DND-41 (cell line): ENCODE results near the gene NUTM2G.
"Not testable (repeated sequence)": the region's sequence is repeated elsewhere in the genome, so short reads cannot be mapped to it uniquely, and the experiment has no call there.

Source experiments
- ATAC-seq: fragments of 200-7000 bp; cut with Tn5 transposase; 3 replicates; pipeline ENCODE4 v1.9.1; 2021; ENCODE audit warnings: low read depth; ENCODE audit not compliant: insufficient read depth
- DNase-seq: peaks from one replicate; pipeline ENCODE4 v3.0.0-alpha.2; 2020
- H2AFZ ChIP-seq: 2 replicates; pipeline ENCODE4 v1.6.0; 2012; ENCODE audit warnings: low read depth, low read length
- H3K27ac ChIP-seq: 2 replicates; pipeline ENCODE4 v1.5.1; 2012; ENCODE audit warnings: low read length, inconsistent platforms
- H3K27me3 ChIP-seq: fragments of 200-600 bp; sonication (generic); 2 replicates; pipeline ENCODE4 v1.6.0; 2012; ENCODE audit warnings: low read length, mild to moderate bottlenecking, inconsistent platforms; ENCODE audit not compliant: insufficient read depth, poor library complexity
- H3K36me3 ChIP-seq: 2 replicates; pipeline ENCODE4 v1.5.1; 2012; ENCODE audit warnings: low read length, inconsistent platforms; ENCODE audit not compliant: insufficient read depth
- H3K4me1 ChIP-seq: 2 replicates; pipeline ENCODE4 v1.5.1; 2012; ENCODE audit warnings: mild to moderate bottlenecking, low read length; ENCODE audit not compliant: insufficient read depth
- H3K4me2 ChIP-seq: 2 replicates; pipeline ENCODE4 v1.6.0; 2012; ENCODE audit warnings: mild to moderate bottlenecking, moderate library complexity, low read length, inconsistent platforms; ENCODE audit not compliant: insufficient read depth
- H3K4me3 ChIP-seq, 2 experiments: fragments of 200-600 bp in 1 of 2; shearing (Covaris generic) in 1 of 2; 2 replicates each; pipeline ENCODE4 v1.5.1; 2012 to 2016; ENCODE audit warnings: inconsistent platforms in 2 of 2, low read length in 2 of 2, mild to moderate bottlenecking in 2 of 2, low read depth in 1 of 2, moderate library complexity in 1 of 2
- H3K79me2 ChIP-seq: 2 replicates; pipeline ENCODE4 v1.6.0; 2012; ENCODE audit warnings: low read length, inconsistent platforms; ENCODE audit not compliant: insufficient read depth
- H3K9ac ChIP-seq: 2 replicates; pipeline ENCODE4 v1.6.0; 2012; ENCODE audit warnings: low read depth, mild to moderate bottlenecking, inconsistent platforms, low read length, moderate library complexity
- H3K9me3 ChIP-seq: 2 replicates; pipeline ENCODE4 v1.5.1; 2012; ENCODE audit warnings: low read length, moderate library complexity, mild to moderate bottlenecking, inconsistent platforms; ENCODE audit not compliant: insufficient read depth, severe bottlenecking
- H4K20me1 ChIP-seq: 2 replicates; pipeline ENCODE4 v1.6.0; 2012; ENCODE audit warnings: low read length; ENCODE audit not compliant: insufficient read depth
- CTCF ChIP-seq: IDR thresholded peaks from 2 replicates; pipeline ENCODE4 v1.5.1; 2012; ENCODE audit warnings: borderline replicate concordance, low read length, moderate library complexity, mild to moderate bottlenecking; ENCODE audit not compliant: poor library complexity, severe bottlenecking; ENCODE audit errors: extremely low read depth
- EZH2 ChIP-seq: IDR thresholded peaks from 3 replicates; pipeline ENCODE4 v1.6.1; 2012; ENCODE audit warnings: borderline replicate concordance, low read depth, mild to moderate bottlenecking, moderate library complexity, low read length, inconsistent platforms; ENCODE audit not compliant: severe bottlenecking

The NUTM2G gene

GRCh38 chr9:96928543-96928942 lies at the start of gene NUTM2G:
Gene NUTM2G, plus strand, starts transcription at chr9:96928843. Its CDS starts 182 bp downstream, at chr9:96929025.
- H3K4me1 ChIP-seq, H3K27me3 ChIP-seq, ATAC-seq, H3K36me3 ChIP-seq, DNase-seq, H2AFZ ChIP-seq, H3K79me2 ChIP-seq, H3K9me3 ChIP-seq, H3K4me3 ChIP-seq, H3K4me2 ChIP-seq, H4K20me1 ChIP-seq, H3K9ac ChIP-seq, H3K27ac ChIP-seq: not testable (repeated sequence)

DNA sequence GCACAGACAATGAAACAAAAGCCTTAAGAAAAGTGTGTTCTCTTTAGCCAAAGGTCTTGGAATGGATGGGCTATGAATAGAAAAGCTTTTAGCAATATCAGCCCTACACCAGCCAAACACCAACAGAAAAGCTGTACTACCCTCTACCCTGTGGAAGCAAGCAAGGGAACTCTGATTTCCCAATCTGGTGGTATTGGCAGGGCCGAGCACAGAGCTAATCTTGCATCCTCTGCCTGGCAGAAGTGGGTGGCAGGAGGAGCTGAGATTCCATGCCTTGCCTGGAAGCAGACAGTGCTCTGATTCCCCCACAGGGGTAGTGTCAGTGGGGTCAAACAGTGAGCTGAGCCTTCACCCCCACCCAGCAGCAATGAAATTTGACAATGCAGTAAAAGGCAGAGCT lies 44.7 kb upstream of the NUTM2G start:
- H3K9ac ChIP-seq, result no peak overlapping the region
- DNase-seq, result no peak
- H4K20me1 ChIP-seq, result no peaks in the 10 kb centered on the region
- ATAC-seq, result no peak
- no peak overlapping the region for H3K4me2 ChIP-seq
- H2AFZ ChIP-seq, result no peak overlapping the region
- TF ChIP-seq CTCF (no peak), EZH2 (no peak)
- H3K4me1 ChIP-seq, result no peaks in the 10 kb centered on the region
- H3K27me3 ChIP-seq, result no peaks in the 10 kb centered on the region
- H3K9me3 ChIP-seq, result no peaks in the 10 kb centered on the region
- H3K79me2 ChIP-seq, result no peaks in the 10 kb centered on the region
- no peak overlapping the region for H3K4me3 ChIP-seq
- H3K36me3 ChIP-seq, result no peaks in the 10 kb centered on the region
- no peak overlapping the region for H3K27ac ChIP-seq

DNA sequence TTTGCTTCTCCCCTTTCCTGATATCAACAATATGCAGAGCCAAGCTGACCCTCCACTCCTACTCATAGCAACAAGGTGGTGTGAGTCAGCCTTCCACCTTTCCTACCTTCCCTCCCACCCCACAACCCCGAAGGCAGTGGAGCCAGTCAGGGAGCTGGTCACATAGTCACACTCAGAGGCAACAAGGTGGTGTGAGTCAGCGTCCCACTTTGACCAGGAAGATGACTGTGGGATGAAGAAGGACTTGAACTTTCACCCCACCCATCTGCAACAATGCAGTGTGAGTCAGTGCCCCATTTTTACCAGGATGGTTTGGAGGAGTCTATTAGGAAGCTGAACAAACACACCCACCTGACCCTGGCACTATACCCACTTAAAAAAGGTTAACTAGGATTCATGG lies 44.2 kb upstream of the NUTM2G start:
- Histone ChIP-seq H3K9ac (no peak overlapping the region), H3K4me3 (no peak overlapping the region), H3K4me2 (no peak overlapping the region), H3K27ac (no peak overlapping the region), H4K20me1 (no peaks in the 10 kb centered on the region), H3K9me3 (no peaks in the 10 kb centered on the region), H3K27me3 (no peaks in the 10 kb centered on the region), H3K79me2 (no peaks in the 10 kb centered on the region), H3K4me1 (no peaks in the 10 kb centered on the region), H2AFZ (no peak overlapping the region), H3K36me3 (no peaks in the 10 kb centered on the region)
- DNase-seq (no peak), ATAC-seq (no peak)
- TF ChIP-seq CTCF, result no peak

- H3K36me3 ChIP-seq, result peaks cover 7% of the 10 kb centered on the region
- TF ChIP-seq EZH2, result no peak
- no peak for TF ChIP-seq CTCF
- no peaks in the 10 kb centered on the region for H3K4me1 ChIP-seq
- no peaks in the 10 kb centered on the region for H3K79me2 ChIP-seq
- H4K20me1 ChIP-seq, result no peaks in the 10 kb centered on the region
- ATAC-seq (no peak), DNase-seq (no peak)
- no peak overlapping the region for H3K9ac ChIP-seq
- H3K4me3 ChIP-seq, result no peak overlapping the region
- no peak overlapping the region for H3K27ac ChIP-seq
- H2AFZ ChIP-seq, result no peak overlapping the region
- no peaks in the 10 kb centered on the region for H3K27me3 ChIP-seq
- no peaks in the 10 kb centered on the region for H3K9me3 ChIP-seq
- no peak overlapping the region for H3K4me2 ChIP-seq
These were observed 43.2 kb upstream of the NUTM2G start for GRCh38 chr9:96885424-96885823.
